Caco-2 (cell line): ENCODE measurements around the gene ZNF148. TPM values are rescaled to one million over a fixed set of nuclear protein-coding genes. Genes with fewer than 3 reads are reported as not detected.

ENCODE experiments used
- BruUV-seq: library from RNA; stranded (reverse); fragments of 400-500 nt; replicated peaks from 2 replicates; lab custom pipeline; 2021; lab: Mats Ljungman, UMichigan
- CTCF ChIA-PET: fragments of 300-600 bp; sonication (Branson Sonifier 250); formaldehyde crosslinking; loops from one replicate; lab custom pipeline; 2022; ENCODE audit warnings: antibody characterized with exemption; lab: Charles Lee
- POLR2A ChIA-PET: fragments of 300-600 bp; sonication (Branson Sonifier 250); formaldehyde crosslinking; loops from one replicate; lab custom pipeline; 2022; ENCODE audit warnings: antibody characterized with exemption; lab: Charles Lee
- DNase-seq, 2 experiments: peaks; one replicate each; pipeline versions ENCODE4 v3.0.0 to v3.0.0-alpha.2; 2020 to 2022
- H3K27me3 ChIP-seq: replicated peaks from 2 replicates; pipeline ENCODE4 v1.6.0; 2011; ENCODE audit warnings: low read length; ENCODE audit not compliant: control insufficient read depth, insufficient read depth
- H3K36me3 ChIP-seq: 2 replicates; pipeline ENCODE4 v1.5.1; 2011; ENCODE audit warnings: low read length; ENCODE audit not compliant: control insufficient read depth, insufficient read depth
- H3K4me1 ChIP-seq: fragments of 250-450 bp; sonication (Bioruptor Pico); 2 replicates; pipeline ENCODE4 v1.5.1; 2020; ENCODE audit warnings: mild to moderate bottlenecking
- H3K4me3 ChIP-seq: 2 replicates; pipeline ENCODE4 v1.5.1; 2011; ENCODE audit warnings: low read depth, mild to moderate bottlenecking, control low read depth, low read length
- H3K9me3 ChIP-seq: fragments of 250-450 bp; sonication (Bioruptor Pico); 2 replicates; pipeline ENCODE4 v1.5.1; 2020; ENCODE audit warnings: mild to moderate bottlenecking, moderate library complexity
- H3K27ac Mint-ChIP-seq: one replicate; pipeline ENCODE4 v1.8.0; 2022; ENCODE audit warnings: mixed read lengths; ENCODE audit not compliant: unreplicated experiment
- H3K27me3 Mint-ChIP-seq: one replicate; pipeline ENCODE4 v1.8.0; 2022; ENCODE audit warnings: mixed read lengths; ENCODE audit not compliant: insufficient read depth, unreplicated experiment
- H3K36me3 Mint-ChIP-seq: one replicate; pipeline ENCODE4 v1.8.0; 2022; ENCODE audit warnings: mild to moderate bottlenecking, mixed read lengths; ENCODE audit not compliant: insufficient read depth, unreplicated experiment
- H3K4me1 Mint-ChIP-seq: one replicate; pipeline ENCODE4 v1.8.0; 2022; ENCODE audit warnings: low read depth, mixed read lengths; ENCODE audit not compliant: unreplicated experiment
- H3K4me3 Mint-ChIP-seq: one replicate; pipeline ENCODE4 v1.8.0; 2022; ENCODE audit warnings: mild to moderate bottlenecking, moderate library complexity, mixed read lengths; ENCODE audit not compliant: unreplicated experiment
- H3K9me3 Mint-ChIP-seq: one replicate; pipeline ENCODE4 v1.8.0; 2022; ENCODE audit warnings: mixed read lengths; ENCODE audit not compliant: unreplicated experiment
- CTCF ChIP-seq, 2 experiments: fragments of 200-600 bp in 1 of 2; IDR thresholded peaks; 1 replicate in 1 of 2; 2 replicates in 1 of 2; pipeline versions ENCODE4 v1.5.1 to v1.8.0; 2011 to 2022; ENCODE audit warnings: antibody characterized with exemption in 1 of 2, control low read depth in 1 of 2, inconsistent platforms in 1 of 2, low read depth in 1 of 2, low read length in 1 of 2, mild to moderate bottlenecking in 1 of 2, moderate library complexity in 1 of 2; ENCODE audit not compliant: insufficient read depth in 1 of 2, severe bottlenecking in 1 of 2, unreplicated experiment in 1 of 2
- intact Hi-C: fragments of 100-400 bp; cut with micrococcal nuclease; formaldehyde crosslinking; loops from one replicate; pipeline ENCODE4 v1.10.0; 2022; ENCODE audit not compliant: unreplicated experiment
- total RNA-seq: library from RNA; stranded (reverse); gene quantifications from 2 replicates; pipeline ENCODE4 v1.2.3, GENCODE V29; 2022

ZNF148 gene
- total RNA-seq, 1 experiment from 2014 or later, result 33.3 TPM

- DNase-seq, result no peak
- peaks cover 14% of the 10 kb centered on the region for H3K4me1 Mint-ChIP-seq
- H3K4me1 ChIP-seq, result peaks cover 10% of the 10 kb centered on the region
- H3K27ac Mint-ChIP-seq, result no peak overlapping the region
- ChIA-PET CTCF (no interaction called here), POLR2A (no interaction called here)
- no peaks in the 10 kb centered on the region for H3K27me3 Mint-ChIP-seq
- no peak for TF ChIP-seq CTCF (IDR thresholded peaks at IDR 0.05; ENCODE audit: insufficient read depth in 1 of 2, low read depth in 1 of 2, low read length in 1 of 2, severe bottlenecking in 1 of 2, unreplicated experiment in 1 of 2)
- H3K4me3 Mint-ChIP-seq, result no peak overlapping the region
- no TSS peak for BruUV-seq
- H3K9me3 Mint-ChIP-seq, result no peaks in the 10 kb centered on the region
- H3K27me3 ChIP-seq, result no peaks in the 10 kb centered on the region
- no peaks in the 10 kb centered on the region for H3K9me3 ChIP-seq
- intact Hi-C loops, result no loop called here
- peaks cover 13% of the 10 kb centered on the region for H3K36me3 Mint-ChIP-seq
- no peaks in the 10 kb centered on the region for H3K36me3 ChIP-seq
- no peak overlapping the region for H3K4me3 ChIP-seq
Measured at GRCh38 chr3:125232401-125232800, 142.7 kb downstream of the ZNF148 start.

GRCh38 chr3:125231895-125232294 lies 143.2 kb downstream of the ZNF148 start:
- no peak overlapping the region for H3K27ac Mint-ChIP-seq
- intact Hi-C loops, result no loop called here

GRCh38 chr3:125229707-125230106 lies 145.4 kb downstream of the ZNF148 start:
- BruUV-seq, result no TSS peak
- Histone ChIP-seq H3K27me3 (no peaks in the 10 kb centered on the region), H3K4me1 (peaks cover 10% of the 10 kb centered on the region), H3K4me3 (no peak overlapping the region), H3K36me3 (no peaks in the 10 kb centered on the region), H3K9me3 (no peaks in the 10 kb centered on the region)
- ChIA-PET CTCF (interaction anchor here (0.7 kb wide), 1 partner anchor 15 kb away, joined by 9 read pairs; no protein-coding TSS in a partner anchor), POLR2A (no interaction called here)
- Mint-ChIP-seq H3K36me3 (peaks cover 12% of the 10 kb centered on the region), H3K27ac (no peak overlapping the region), H3K4me1 (peaks cover 7% of the 10 kb centered on the region), H3K27me3 (no peaks in the 10 kb centered on the region), H3K9me3 (no peaks in the 10 kb centered on the region), H3K4me3 (no peak overlapping the region)
- intact Hi-C loops, result no loop called here
- no peak for DNase-seq
- TF ChIP-seq CTCF (IDR thresholded peaks at IDR 0.05; ENCODE audit: insufficient read depth in 1 of 2, low read depth in 1 of 2, low read length in 1 of 2, severe bottlenecking in 1 of 2, unreplicated experiment in 1 of 2), result no peak

More at GRCh38 chr3:125231895-125232294, 143.2 kb downstream of the ZNF148 start:
- H3K4me3 ChIP-seq, result no peak overlapping the region
- Mint-ChIP-seq H3K36me3 (peaks cover 12% of the 10 kb centered on the region), H3K4me1 (peaks cover 14% of the 10 kb centered on the region), H3K4me3 (no peak overlapping the region), H3K27me3 (no peaks in the 10 kb centered on the region), H3K9me3 (no peaks in the 10 kb centered on the region)
- H3K36me3 ChIP-seq, result no peaks in the 10 kb centered on the region
- no TSS peak for BruUV-seq
- H3K27me3 ChIP-seq, result no peaks in the 10 kb centered on the region
- TF ChIP-seq CTCF (IDR thresholded peaks at IDR 0.05; ENCODE audit: insufficient read depth in 1 of 2, low read depth in 1 of 2, low read length in 1 of 2, severe bottlenecking in 1 of 2, unreplicated experiment in 1 of 2), result no peak
- DNase-seq, result no peak
- ChIA-PET CTCF (no interaction called here), POLR2A (no interaction called here)
- peaks cover 10% of the 10 kb centered on the region for H3K4me1 ChIP-seq
- H3K9me3 ChIP-seq, result no peaks in the 10 kb centered on the region
